ENCODE data around the gene OTOP1. TPM values are rescaled to one million over a fixed set of nuclear protein-coding genes. Genes with fewer than 3 reads are reported as not detected.

The OTOP1 gene, protein sequence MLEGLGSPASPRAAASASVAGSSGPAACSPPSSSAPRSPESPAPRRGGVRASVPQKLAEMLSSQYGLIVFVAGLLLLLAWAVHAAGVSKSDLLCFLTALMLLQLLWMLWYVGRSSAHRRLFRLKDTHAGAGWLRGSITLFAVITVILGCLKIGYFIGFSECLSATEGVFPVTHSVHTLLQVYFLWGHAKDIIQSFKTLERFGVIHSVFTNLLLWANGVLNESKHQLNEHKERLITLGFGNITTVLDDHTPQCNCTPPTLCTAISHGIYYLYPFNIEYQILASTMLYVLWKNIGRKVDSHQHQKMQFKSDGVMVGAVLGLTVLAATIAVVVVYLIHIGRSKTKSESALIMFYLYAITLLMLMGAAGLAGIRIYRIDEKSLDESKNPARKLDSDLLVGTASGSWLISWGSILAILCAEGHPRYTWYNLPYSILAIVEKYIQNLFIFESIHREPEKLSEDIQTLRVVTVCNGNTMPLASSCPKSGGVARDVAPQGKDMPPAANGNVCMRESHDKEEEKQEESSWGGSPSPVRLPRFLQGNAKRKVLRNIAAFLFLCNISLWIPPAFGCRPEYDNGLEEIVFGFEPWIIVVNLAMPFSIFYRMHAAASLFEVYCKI
- not detected in 2 replicates for total RNA-seq

- no peak within 1 kb of the TSS for H3K4me3 ChIP-seq (ENCODE audit: low read depth, low read length)
- no peaks in the 10 kb centered on the region for H3K36me3 ChIP-seq (ENCODE audit: control insufficient read depth, insufficient read depth, low read length)
- peaks cover 28% of the 10 kb centered on the region for H3K27me3 ChIP-seq (ENCODE audit: control insufficient read depth, insufficient read depth, low read length)
- DNase-seq (ENCODE audit: low read depth) (no peak), FAIRE-seq (no peak)
- no peak for TF ChIP-seq CTCF (IDR thresholded peaks at IDR 0.05; ENCODE audit: insufficient read depth, low read length, severe bottlenecking)
Measured at GRCh38 chr4:4226606-4227438, at the start of gene OTOP1. OTOP1 (minus strand) TSS chr4:4226929; CDS start chr4:4226864, 65 bp downstream.

- no peak for DNase-seq (ENCODE audit: low read depth)
- no peaks in the 10 kb centered on the region for H3K27me3 ChIP-seq (ENCODE audit: control insufficient read depth, insufficient read depth, low read length)
- H3K36me3 ChIP-seq (ENCODE audit: control insufficient read depth, insufficient read depth, low read length): peaks cover 11% of the 10 kb centered on the region
- FAIRE-seq: no peak
- no peak for TF ChIP-seq CTCF (IDR thresholded peaks at IDR 0.05; ENCODE audit: insufficient read depth, low read length, severe bottlenecking)
- no peak overlapping the region for H3K4me3 ChIP-seq (ENCODE audit: low read depth, low read length)
Measured at GRCh38 chr4:4274226-4274625, 47.5 kb upstream of the OTOP1 start.

- no peak overlapping the region for H3K4me3 ChIP-seq (ENCODE audit: low read depth, low read length)
- peaks cover 6% of the 10 kb centered on the region for H3K36me3 ChIP-seq (ENCODE audit: control insufficient read depth, insufficient read depth, low read length)
- no peaks in the 10 kb centered on the region for H3K27me3 ChIP-seq (ENCODE audit: control insufficient read depth, insufficient read depth, low read length)
- TF ChIP-seq CTCF (IDR thresholded peaks at IDR 0.05; ENCODE audit: insufficient read depth, low read length, severe bottlenecking): no peak
- DNase-seq (ENCODE audit: low read depth) (no peak), FAIRE-seq (no peak)
Measured at GRCh38 chr4:4271912-4272311, 45.2 kb upstream of the OTOP1 start.

- H3K27me3 ChIP-seq (ENCODE audit: control insufficient read depth, insufficient read depth, low read length): no peaks in the 10 kb centered on the region
- DNase-seq (ENCODE audit: low read depth) (peak; percentile 78), FAIRE-seq (no peak)
- TF ChIP-seq CTCF (IDR thresholded peaks at IDR 0.05; ENCODE audit: insufficient read depth, low read length, severe bottlenecking): no peak
- H3K36me3 ChIP-seq (ENCODE audit: control insufficient read depth, insufficient read depth, low read length): peaks cover 6% of the 10 kb centered on the region
- H3K4me3 ChIP-seq (ENCODE audit: low read depth, low read length): no peak overlapping the region
Measured at GRCh38 chr4:4270529-4270928, 43.8 kb upstream of the OTOP1 start.

DNA sequence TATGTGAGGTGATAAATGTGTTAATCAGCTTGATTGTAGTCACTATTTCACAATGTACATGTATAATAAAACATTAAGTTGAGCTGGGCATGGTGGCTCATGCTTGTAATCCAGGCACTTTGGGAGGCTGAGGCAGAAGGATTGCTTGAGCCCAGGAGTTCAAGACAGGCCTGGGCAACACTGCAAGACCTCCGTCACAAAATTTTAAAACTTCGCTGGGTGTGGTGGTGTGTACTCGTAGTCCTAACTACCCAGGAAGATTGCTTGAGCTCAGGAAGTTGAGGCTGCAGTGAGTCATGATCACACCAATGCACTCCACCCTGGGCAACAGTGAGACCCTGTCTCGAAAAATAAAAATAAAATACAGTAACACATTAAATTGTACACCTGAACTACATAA is 43.1 kb upstream of the OTOP1 start:
- no peak for FAIRE-seq
- H3K36me3 ChIP-seq (ENCODE audit: control insufficient read depth, insufficient read depth, low read length): peaks cover 4% of the 10 kb centered on the region
- H3K4me3 ChIP-seq (ENCODE audit: low read depth, low read length): no peak overlapping the region
- DNase-seq (ENCODE audit: low read depth): peak; percentile 93
- no peak for TF ChIP-seq CTCF (IDR thresholded peaks at IDR 0.05; ENCODE audit: insufficient read depth, low read length, severe bottlenecking)
- no peaks in the 10 kb centered on the region for H3K27me3 ChIP-seq (ENCODE audit: control insufficient read depth, insufficient read depth, low read length)

Measured in bronchial epithelial cell (primary cell).